C1 segment of cervical spinal cord (tissue), 14 donors: Measurements from ENCODE around the gene TRPC3.

ENCODE experiments used
- DNase-seq, 14 donors: peaks; one replicate each; lab custom pipeline; 2025; lab: John Stamatoyannopoulos, UW

Gene TRPC3

DNA sequence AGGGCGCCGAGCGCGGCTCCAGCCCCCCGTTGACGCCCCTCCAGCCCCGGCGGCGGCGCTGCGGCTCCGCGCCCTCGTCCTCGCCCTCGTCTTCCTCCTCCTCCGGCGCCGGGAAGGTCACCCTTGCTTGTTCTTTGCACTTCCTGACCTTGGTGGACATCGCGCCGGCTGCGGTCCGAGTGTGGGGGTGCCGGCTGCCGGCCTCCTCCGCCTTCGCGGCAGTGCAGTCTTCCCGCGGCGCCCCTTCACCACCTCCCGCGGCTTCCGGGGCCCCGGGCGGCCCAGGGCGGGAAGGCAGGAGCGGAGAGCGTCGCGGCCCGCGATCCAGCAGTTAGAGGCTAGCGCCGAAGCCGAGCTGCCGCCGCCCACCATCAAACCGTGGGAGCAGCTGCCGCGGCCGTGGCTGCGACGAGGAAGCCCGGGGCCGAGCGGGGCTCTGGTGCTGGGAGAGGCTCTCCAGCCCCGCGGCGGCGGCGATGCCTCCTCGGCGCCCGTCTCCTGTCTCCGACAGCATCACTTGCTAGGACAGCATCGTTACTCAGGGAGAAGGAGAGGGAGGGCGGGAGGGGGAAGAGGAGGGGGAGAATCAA is at the start of gene TRPC3:
Gene TRPC3 (minus strand): TSS at position 540 of the 590 bp plus-strand sequence. CDS start 380 bp downstream, at position 160.
- DNase-seq = peak in 3 of 14 donors; percentile 2 to 23 (median 3)

DNA sequence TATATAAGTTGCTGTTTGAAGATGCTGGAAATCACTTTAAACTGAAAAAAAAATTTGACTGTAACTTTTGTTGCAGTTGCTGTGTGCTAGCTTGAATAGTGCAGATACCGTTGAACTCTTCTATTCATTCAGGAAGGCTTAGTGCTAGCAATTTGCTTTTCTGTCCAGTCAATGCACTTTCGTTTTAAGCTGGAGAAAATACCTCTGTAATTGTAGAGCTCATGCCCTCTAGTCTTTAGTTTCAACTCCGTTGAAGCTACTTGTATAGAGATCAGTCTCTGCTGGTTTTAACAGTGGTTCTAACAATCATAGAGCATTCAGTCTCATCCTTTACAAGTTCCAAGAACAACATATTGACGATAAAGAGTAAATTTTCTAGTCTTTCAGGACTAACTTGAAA is 49.0 kb upstream of the TRPC3 start:
- no peak for DNase-seq

DNA sequence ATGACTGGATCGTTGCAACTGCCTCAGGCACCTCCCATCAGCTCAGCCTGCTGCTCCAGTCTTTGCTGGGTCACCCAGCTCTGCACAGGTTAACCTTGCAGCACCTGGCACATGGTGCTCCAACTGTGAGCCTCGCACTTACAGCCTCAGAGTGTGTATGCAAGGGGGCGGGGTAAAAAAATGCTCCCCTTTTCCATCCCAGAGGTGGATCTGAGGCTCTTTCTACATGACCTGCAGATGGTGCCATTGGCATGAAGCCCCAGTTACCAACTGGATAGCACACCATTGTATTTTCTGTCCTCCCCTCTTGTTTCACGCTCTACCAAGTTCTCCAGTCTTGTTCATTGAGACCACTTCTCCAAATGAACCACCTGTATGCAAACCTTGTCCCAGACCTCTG is 46.2 kb upstream of the TRPC3 start:
- DNase-seq = no peak

DNA sequence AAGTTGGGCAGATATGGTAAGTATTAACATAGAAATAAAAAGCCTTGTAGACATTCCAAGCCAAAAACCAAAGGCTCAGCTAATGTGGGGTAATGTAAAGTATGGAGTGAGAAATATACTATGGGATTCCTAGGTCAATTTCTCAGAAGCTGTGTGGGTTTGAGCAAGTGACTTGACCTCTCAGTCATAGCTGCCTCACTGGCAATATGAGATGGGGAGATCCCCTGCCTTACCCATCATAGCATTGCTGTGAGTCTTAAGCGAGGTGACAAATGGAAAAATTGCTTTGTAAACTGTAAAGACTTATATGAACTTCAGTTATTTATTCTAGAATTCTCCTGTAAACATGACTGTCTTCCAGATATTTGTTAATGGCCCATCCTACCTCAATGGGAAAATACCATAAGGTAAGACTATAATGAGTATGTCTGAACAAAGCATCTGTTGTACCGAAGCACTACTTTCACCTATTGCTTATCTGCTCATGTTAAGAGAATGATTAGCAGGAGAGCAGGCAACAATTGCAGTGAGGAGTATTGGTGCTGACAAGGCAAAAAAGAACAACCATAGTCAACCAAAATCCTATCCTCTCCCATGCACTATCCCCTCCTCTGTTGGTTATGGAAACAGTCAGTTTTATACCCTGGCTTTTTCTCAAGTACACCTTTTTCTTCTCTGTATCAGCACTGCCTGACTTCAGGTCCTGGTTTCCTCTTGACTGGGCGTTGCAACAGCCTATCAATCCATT is 44.1 kb upstream of the TRPC3 start:
- DNase-seq = no peak

DNA sequence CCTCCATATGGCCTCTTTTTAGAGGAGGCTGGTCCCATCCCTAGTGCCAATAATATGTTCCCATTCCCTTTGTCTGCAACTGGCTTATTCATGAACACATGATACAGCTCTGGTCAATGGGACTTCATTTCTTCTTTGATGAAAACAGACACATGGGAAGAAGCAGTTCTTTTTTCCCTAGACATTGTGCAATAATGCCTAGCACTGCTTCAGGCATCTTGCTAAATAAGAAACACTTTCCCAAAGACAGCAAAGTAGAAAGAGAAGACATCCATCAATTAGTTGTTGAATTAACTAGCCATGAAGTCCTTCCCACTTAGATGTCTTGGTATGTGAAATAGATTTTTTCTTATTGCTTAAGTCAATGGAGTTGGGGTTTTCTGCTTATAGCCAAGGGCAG is 40.1 kb upstream of the TRPC3 start:
- no peak for DNase-seq

DNA sequence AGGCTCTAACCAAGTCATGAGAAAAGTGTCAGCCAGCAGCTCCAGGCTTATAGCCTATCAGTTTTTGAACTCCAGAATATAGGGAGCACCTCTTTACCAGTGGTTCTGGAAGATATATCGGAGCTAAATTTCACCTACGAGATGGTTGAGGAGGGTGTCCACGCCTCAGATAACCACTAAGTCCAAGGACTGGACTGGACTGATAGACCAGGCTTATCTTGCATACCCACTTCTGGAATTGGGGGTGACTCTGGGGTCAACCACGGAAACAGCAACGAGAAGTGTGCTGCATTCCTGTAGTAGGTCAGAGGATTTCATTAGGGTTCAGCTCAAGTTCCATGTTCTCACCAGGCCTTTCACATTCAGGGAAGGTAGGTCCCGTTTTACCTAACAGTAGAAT is 38.6 kb upstream of the TRPC3 start:
- DNase-seq = no peak

DNA sequence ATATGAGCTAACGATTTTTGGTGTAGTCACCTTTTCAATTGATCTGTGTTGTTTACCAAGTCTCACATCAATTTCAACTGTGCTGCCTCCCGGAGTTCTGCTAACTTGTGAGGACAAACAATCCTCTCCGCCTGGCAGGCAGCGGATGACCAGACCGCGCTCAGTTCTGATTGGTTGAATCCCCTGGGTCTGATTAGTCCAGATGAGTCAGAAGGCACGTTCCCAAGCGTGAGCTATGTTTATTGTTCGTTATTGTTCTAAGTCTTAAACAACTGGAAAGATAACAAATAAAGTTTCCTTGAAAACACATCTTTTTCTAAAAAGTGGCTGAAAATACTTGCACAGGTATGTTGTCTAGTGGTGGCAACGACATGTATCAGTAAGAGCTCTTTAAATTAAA is 37.9 kb upstream of the TRPC3 start:
- no peak for DNase-seq

DNA sequence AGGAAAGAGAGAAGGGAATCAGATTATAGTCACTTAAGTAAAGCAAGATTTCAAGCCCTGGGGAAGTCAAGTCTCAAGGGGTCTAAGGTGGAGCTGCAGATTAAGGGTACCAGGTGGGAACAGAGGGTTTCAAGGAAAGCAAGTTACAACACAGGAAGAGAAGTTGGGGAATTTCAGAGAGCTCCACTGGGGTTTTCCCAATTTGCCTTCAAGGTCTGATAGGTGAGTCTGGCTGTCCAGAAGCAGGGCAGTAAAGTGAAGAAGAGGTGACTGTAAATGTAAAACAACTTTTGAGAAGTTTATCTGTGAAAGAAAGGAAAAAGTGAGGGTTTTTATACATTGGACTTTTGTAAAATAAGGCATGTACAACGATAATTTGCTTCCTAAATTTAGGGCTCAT is 37.1 kb upstream of the TRPC3 start:
- no peak for DNase-seq

DNA sequence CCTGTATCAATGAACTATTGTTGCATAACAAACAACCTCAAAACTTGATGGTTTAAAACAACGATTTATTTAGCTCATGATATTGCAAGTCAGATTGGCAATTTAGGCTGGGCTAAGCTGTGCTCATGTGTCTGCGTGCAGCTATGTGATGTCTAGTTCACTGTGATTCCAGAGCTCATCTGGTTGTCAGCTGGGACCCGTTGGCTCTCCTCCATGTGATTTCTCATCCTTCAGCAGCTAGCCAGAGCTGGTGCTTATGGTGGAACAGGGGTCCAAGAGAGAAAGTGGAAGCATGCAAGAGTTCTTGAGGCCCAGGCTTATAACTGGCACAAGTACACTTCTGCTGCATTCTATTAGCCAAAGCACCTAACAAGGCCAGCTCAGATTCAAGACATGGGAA is 28.8 kb upstream of the TRPC3 start:
- DNase-seq = no peak

DNA sequence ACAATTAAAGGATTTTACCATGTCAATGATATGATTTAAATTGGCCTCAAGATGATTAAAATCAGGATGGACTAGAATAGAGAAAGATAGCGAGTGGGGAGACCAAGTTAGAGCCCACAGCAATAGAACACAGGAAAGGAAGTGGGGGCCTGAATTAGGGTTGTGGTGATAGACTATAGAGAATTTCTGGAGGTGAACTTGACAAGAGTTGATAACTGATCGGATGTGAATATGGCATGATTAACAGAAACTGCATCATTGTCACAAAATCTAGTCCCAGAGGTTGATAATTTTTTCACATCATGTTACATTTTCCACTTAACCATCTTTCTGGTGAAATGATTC is 26.3 kb upstream of the TRPC3 start:
- no peak for DNase-seq

DNA sequence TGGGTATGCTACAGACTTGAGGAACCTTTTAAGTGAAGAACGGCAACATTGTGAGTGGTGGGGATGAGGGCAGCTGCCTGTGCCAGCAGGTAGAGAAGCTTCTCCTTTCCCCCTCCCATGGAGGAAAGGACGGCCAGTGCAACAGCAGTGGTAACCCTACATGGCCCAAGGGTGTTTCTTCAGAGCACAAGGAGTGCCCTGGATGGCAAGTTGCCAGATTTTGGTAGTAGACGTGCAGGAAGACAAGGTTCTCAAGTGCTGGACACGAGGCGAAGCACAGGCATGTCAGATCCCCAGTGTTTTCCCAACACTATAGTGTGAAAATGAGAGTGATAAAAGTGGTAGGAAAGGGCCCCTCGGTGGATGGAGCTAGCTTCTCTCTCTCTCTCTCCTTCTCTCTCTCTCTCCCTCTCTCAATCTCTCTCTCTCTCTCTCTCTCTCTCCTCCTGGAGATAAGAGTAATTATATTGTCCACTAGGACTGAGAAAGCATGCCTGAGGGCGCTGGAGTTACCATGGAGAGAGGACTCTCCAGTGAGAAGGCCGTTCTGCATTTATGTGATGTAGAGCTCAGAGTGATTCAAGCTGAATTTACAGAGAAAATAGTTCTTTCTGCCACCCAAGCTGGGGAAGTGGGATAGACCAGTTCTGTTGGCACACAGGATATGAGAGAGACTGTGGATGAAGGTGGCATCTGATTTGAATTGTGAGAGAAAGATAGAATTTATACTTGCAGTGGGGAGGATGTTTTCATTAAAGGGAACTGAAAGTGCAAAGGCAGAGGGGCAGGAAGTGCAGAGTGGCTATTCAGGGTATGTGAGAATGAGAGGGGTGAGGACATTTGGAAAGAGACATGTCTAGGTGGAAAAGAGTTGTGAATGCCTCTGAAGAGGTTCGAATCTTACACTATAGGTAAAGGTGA is 25.7 kb upstream of the TRPC3 start:
- no peak for DNase-seq

DNA sequence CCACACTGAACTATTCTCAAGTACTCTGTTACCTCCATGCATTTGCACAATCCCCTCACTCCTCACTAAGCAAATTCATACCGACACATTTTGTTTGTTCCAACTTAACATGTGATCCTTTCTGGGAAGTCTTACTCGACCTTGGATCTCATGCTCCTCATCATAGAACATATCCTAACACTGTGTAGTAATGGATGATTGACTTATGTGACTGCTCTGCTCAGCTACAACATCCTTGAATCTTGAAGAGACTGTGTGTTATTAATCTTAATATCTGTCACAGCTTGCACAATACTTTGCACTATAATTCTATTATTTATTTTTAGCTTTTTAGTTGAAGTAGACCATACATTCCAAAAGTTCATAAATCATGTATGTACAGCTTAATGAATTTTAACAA is 23.9 kb upstream of the TRPC3 start:
- no peak for DNase-seq

DNA sequence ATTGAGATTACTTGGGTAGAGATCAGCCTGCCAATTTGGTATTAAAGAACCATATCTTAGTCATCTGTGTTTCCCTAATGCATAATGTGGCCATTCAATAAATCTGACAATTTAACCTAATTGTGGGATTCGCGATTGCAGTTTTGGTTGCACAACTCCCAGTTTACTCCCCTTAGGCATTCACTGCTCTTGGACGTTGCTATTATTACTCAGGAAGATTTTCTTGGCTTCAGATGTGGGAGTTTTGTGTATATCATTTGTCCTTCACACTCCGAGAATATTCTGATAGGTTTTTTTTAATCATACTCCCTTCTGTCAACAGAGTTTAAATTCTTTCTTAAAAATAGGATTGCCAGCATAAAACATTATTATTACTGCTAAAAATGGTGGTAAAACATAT is 22.0 kb upstream of the TRPC3 start:
- no peak for DNase-seq

DNA sequence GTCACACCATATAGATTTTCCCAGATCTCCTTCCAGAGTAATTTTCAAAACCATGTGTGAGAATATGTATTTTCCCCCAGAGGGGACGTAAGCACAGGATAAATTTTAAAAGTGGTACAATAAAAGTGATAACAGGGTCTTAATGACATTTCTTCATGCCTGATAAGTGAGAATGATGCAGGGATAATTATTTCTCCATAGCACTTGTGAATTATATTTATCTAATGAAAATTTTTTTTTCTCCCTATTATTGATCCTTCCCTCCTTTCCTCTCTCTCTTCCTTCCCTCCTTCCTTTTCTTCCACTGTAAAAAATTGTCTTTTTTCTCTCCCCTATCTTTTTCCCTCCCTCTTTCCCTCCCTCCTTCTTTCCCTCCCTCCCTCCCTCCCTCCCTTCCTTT is 17.0 kb upstream of the TRPC3 start:
- no peak for DNase-seq

DNA sequence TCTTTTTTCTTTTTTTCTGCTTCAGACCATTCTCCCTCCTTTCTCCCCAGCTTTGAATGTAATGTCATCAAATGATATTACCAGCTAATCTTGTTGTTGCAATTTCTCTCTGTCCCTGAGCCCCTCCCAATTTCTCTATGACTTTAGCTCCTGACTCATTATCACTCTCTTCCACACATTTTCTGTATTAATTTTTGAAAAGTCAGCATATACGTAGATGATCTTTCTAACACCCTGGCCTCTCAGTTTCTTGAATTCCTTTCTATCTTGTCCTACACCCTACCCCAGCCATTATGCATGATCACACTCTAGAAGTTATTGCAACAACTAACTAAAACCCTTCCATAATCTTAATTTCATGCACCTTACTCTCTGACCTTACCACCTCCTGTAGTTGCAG is 13.1 kb upstream of the TRPC3 start:
- DNase-seq = no peak

DNA sequence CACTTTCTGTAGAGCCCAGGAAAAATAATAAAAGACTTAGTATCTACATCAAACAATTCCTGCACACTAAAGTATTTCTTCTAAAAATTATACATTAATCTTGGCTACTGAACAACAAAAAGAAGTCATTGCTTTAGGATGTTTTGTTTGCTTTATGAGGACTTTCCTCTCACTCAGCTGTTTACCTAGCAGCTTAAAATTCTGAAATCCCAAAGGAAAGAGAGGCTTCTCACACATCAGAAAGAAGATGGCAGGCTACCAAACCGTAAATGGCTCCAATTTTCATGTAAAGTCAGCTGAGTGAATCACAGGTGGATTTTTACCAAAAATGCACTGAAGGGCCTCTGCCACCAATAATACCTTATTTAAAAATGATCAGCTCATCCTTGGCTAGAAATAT is 9.0 kb upstream of the TRPC3 start:
- DNase-seq = no peak

DNA sequence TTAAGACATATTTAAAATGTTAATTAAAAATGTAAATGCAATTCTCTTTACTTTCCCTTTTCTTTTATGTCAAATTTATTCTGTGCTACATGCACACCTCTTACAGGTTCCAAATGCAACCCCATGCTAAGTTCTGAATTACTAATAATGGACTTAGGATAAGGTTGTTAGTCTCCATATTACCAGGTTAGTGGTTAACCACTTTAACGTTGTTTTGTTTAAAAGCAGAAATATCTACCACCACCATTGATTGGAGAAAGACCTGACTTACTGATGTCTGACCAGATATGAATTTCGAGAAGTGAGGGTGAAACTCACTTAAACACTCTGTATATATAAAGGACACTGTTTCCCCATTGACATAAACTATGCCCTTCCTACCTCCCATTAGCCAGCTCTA is 6.9 kb upstream of the TRPC3 start:
- DNase-seq = no peak

DNA sequence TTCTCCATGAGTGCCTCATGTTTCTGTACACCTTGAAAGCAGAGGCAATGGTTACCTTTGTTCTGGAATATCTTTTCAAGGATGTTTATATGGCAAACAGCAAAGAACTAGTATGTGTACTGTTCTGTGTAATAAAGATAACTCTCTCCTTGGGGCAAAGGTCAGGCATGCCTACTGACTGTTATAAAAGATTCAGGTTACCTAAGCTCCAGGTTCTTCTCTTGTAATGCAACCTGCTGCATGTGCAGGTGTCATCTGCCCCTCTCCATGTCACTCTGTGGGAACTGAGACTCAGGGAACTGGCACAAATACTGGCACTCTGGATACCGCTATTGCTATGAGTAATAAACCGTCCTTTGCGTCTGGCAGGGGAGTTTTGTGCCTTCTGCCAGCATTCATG is 5.4 kb upstream of the TRPC3 start:
- DNase-seq = no peak

DNA sequence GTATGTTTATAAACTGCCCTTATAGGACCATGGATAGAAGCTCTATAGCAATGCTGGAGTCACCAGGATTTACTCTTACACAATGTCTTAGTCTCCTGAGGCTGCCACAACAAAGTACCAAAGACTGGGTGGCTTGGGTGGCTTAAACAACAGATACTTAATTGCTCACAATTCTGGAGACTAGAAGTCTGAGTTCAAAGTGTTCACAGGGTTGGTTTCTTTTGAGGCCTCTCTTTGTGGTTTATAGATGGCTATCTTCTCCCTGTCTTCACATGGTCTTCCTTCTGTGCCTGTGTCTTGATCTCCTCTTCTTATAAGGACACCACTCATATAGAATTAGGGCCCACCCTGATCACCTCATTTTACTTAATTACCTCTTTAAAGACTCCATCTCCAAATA is 2.0 kb upstream of the TRPC3 start:
- DNase-seq = no peak

DNA sequence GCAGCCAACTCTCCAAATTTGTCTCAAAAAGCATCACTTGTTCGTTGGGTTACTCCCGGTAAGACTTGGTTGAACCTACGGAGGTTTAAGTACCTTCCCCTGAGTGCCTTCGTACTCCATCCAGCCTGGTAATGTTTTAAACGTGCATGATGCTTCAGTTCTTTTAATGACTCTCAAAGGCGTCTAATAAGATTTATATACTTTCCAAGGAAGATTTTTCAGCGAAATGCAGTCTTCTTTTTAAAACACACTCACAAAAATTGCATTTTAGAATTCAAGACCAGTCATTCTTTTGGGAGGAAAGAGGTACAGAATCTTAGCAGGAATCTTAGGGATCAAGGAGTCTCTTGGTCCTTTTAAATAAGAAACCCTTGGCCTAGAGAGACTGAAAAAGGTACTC is 430 bp upstream of the TRPC3 start:
- no peak for DNase-seq

DNA sequence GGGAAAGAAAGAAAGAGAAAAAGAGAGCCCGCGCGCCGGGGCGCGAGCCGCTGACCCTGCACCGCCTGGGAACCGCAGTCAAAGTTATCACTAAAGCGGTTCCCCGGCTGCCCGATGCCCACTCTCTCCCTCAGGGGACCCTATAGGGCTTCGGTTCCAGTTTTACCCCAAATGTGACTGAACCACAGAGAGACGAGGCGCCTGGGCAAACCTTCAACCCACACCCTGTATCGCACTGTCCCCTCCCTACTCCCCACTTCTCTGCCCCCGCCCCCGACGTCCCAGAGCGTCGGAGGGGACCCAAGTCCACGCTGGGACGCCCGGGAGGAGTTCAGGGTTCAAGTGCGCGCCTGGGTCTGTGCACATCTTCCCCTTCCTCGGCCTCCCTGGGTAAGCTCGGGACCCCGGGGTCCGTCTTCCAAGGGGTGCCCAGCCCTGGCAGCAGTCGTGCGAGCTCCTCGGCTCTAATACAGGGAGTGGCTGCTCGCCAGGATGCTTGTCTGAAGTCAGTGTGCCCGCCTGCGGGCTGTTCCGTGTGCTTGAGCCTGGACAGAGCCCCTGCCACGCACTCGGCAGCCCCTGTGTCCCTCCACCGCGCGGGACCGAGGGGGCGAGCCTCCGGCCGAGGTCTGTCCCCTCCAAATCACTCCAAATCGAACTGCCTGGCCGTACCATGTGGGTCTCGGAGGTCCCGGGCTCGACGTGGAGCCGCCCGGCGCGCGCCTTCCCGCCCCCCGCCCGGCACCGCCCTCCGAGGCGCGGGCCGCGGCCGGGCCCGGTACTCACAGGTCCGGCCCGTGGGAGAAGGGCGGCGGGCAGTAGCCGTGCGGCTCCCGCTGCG is 960 bp downstream of the TRPC3 start:
- peak in 2 of 14 donors; percentile 7 to 9 for DNase-seq

DNA sequence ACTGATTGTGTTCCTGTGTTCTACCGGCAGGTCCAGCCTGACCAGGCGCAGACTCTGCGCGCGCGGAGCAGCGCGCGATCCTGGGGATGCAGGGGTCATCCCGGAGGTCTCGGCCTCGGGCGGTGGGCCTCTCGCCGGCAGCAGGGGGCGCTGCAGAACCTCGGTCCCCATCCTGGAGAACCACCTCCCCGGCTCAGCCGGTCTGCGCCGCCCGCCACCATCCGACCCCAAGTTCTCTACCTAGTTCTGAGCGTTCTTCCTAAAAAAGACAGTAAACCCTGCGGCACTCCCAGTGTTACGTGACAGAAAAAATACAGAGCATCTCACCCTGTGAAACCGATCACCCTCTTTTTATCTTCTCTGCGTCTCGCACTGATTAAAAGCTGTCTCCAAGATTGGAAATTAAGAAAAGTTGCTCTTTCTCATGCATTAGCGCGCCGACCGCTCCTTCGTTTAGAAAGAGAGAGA is 1.6 kb downstream of the TRPC3 start:
- DNase-seq = peak in 12 of 14 donors; percentile 14 to 75 (median 60)
